ENCODE data around the gene CEP170B. TPM values are rescaled to one million over a fixed set of nuclear protein-coding genes. Genes with fewer than 3 reads are reported as not detected.

Gene CEP170B
- total and polyA plus RNA-seq, 2 of the 8 experiments (the other 6 are each of a cell fraction or from before 2014, with no cell fraction given) = 9.1 to 33.8 TPM

DNA sequence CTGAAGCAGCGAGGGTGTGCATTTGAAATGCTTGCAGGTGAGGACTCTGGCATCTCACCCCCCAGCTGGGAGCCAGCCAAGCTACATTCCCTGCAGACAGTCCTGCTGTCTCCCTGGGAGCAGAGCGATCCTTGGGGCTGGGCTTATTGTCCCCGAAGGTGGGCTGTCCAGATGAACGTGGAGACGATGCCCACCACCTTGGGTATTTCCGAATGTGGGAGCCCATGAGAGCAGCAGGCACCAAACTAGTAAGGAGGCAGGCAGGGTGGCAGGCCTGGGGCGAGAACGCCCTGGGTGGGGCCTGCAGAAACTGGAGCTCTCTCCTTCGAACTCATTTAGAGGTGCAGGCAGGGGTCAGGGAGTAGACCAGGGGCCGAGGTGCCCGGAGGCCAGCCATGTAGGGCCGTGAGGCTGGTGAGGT is 45.7 kb upstream of the CEP170B start:
- ChIA-PET CTCF (ENCODE audit: partially characterized antibody) (interaction anchor here (0.7 to 3.5 kb wide), 12 partner anchors 18 to 113 kb away, joined by 3 to 11 read pairs (median 3); partner anchors contain the start of genes AKT1 and ZBTB42), POLR2A (ENCODE audit: partially characterized antibody) (interaction anchor here (1.0 to 1.7 kb wide), 2 partner anchors 18 to 25 kb away, joined by 3 read pairs; partner anchors contain the start of gene ZBTB42)
- Histone ChIP-seq H2BK5ac (ENCODE audit: low read depth, low read length) (no peak overlapping the region), H2AK5ac (ENCODE audit: low read depth, low read length) (no peak overlapping the region), H4K5ac (ENCODE audit: insufficient read length, low read depth, low read length) (no peak overlapping the region), H3K4me1 (replicated peaks in 1 of 4; ENCODE audit: control insufficient read depth in 3 of 4, insufficient read depth in 4 of 4, low read length in 3 of 4) (peaks cover 0 to 5% (median under 1%) of the 10 kb centered on the region in 4 experiments; a peak in 3 of 7 replicates), H3K23me2 (ENCODE audit: low read depth, low read length) (peaks cover 12% of the 10 kb centered on the region; the same call in 1 of the 2 replicates), H3K56ac (replicated peaks; ENCODE audit: insufficient read length, low read depth, low read length) (no peak overlapping the region), H3K4me3 (ENCODE audit: extremely low read depth in 1 of 4, insufficient read depth in 2 of 4, low read depth in 3 of 4, low read length in 4 of 4) (no peak overlapping the region), H2BK15ac (ENCODE audit: low read length) (no peak overlapping the region), H3K4ac (replicated peaks; ENCODE audit: insufficient read length, low read depth, low read length) (no peak overlapping the region), H2BK120ac (replicated peaks; ENCODE audit: low read depth, low read length) (no peak overlapping the region), H3K36me3 (ENCODE audit: control insufficient read depth in 2 of 4, insufficient read depth in 4 of 4, low read length in 3 of 4) (peaks cover 0 to 4% (median 0%) of the 10 kb centered on the region in 4 experiments; a peak in 1 of 8 replicates), H3K27me3 (replicated peaks in 1 of 4; ENCODE audit: control insufficient read depth in 3 of 4, extremely low read depth in 1 of 4, insufficient read depth in 3 of 4, low read length in 3 of 4) (peaks cover 0 to 7% (median 2%) of the 10 kb centered on the region in 4 experiments; a peak in 4 of 7 replicates), H4K91ac (replicated peaks; ENCODE audit: insufficient read length, low read length) (no peak overlapping the region), H3K4me2 (ENCODE audit: insufficient read depth in 1 of 2, low read depth in 2 of 2, low read length in 2 of 2) (no peak overlapping the region), H3K27ac (ENCODE audit: low read depth, low read length) (no peak overlapping the region), H2AFZ (ENCODE audit: low read length) (no peak overlapping the region), H3K23ac (ENCODE audit: insufficient read length) (no peak overlapping the region), H3K14ac (ENCODE audit: insufficient read length) (no peak overlapping the region), H3K9ac (replicated peaks in 1 of 4; ENCODE audit: extremely low read depth in 1 of 4, low read depth in 3 of 4, low read length in 3 of 4) (no peak overlapping the region), H2BK12ac (ENCODE audit: low read depth, low read length) (no peak overlapping the region), H3K79me2 (ENCODE audit: control insufficient read depth in 1 of 2, insufficient read depth in 2 of 2, low read length in 2 of 2) (no peaks in the 10 kb centered on the region), H3K79me1 (ENCODE audit: low read depth, low read length) (peaks cover 2% of the 10 kb centered on the region; the same call in 1 of the 2 replicates), H4K20me1 (replicated peaks in 1 of 2; ENCODE audit: control insufficient read depth in 1 of 2, insufficient read depth in 2 of 2, low read length in 2 of 2) (peaks cover 0 to 5% of the 10 kb centered on the region in 2 experiments), H2BK20ac (ENCODE audit: low read length) (no peak overlapping the region), H3K18ac (ENCODE audit: extremely low read depth, low read length) (no peak overlapping the region), H4K8ac (ENCODE audit: extremely low read depth, insufficient read depth, low read length) (0 out of 2 replicates have a peak overlapping the region, but pooled peaks have one; percentile 43), H3K9me3 (ENCODE audit: insufficient read depth in 2 of 2, low read depth in 1 of 2, low read length in 1 of 2) (no peaks in the 10 kb centered on the region)
- FAIRE-seq (no peak), DNase-seq (ENCODE audit: low read depth in 1 of 2, low spot score in 2 of 2) (no peak)
- no peak for TF ChIP-seq TCF12 (IDR thresholded peaks at IDR 0.05; ENCODE audit: low read depth, low read length)
- 90% methylated on average over 11 of the region's 12 CpGs; no CpG with 5 or more reads in 1 of the 2 experiments for WGBS, 2 experiments (ENCODE audit: extremely low coverage in 1 of 2, insufficient coverage in 1 of 2, insufficient read length in 1 of 2, insufficient replicate concordance in 2 of 2, low coverage in 1 of 2, low lambda C conversion rate in 2 of 2, missing lambda C conversion rate in 1 of 2)

Data from H1 (cell line).